Neuron (in vitro differentiated cells): ENCODE results near the gene DCAF4L1.

ENCODE experiments used
- H2AFZ ChIP-seq: one replicate; pipeline ENCODE4 v1.6.1; 2013; ENCODE audit warnings: low read depth, mild to moderate bottlenecking, inconsistent platforms, low read length, moderate library complexity
- H3K27me3 ChIP-seq: one replicate; pipeline ENCODE4 v1.6.1; 2013; ENCODE audit warnings: low read length; ENCODE audit not compliant: insufficient read depth
- H3K36me3 ChIP-seq: one replicate; pipeline ENCODE4 v1.6.1; 2013; ENCODE audit warnings: low read length; ENCODE audit not compliant: insufficient read depth
- H3K4me1 ChIP-seq: one replicate; pipeline ENCODE4 v1.6.1; 2013; ENCODE audit warnings: low read length; ENCODE audit not compliant: insufficient read depth
- H3K4me3 ChIP-seq: 2 replicates; pipeline ENCODE4 v1.5.1; 2013; ENCODE audit warnings: mild to moderate bottlenecking, low read length, moderate library complexity
- H3K9me3 ChIP-seq: one replicate; pipeline ENCODE4 v1.6.1; 2013; ENCODE audit warnings: low read length

DCAF4L1 gene

GRCh38 chr4:41994461-41994985 is 13.0 kb downstream of the DCAF4L1 start:
- no peak overlapping the region for H2AFZ ChIP-seq
- peaks cover 13% of the 10 kb centered on the region for H3K4me1 ChIP-seq
- H3K27me3 ChIP-seq: no peaks in the 10 kb centered on the region
- H3K9me3 ChIP-seq: no peaks in the 10 kb centered on the region
- peaks cover 5% of the 10 kb centered on the region for H3K36me3 ChIP-seq
- no peak overlapping the region for H3K4me3 ChIP-seq

- Histone ChIP-seq H3K4me1 (no peaks in the 10 kb centered on the region), H3K4me3 (no peak overlapping the region), H3K9me3 (no peaks in the 10 kb centered on the region), H2AFZ (no peak overlapping the region), H3K36me3 (peaks cover 19% of the 10 kb centered on the region), H3K27me3 (no peaks in the 10 kb centered on the region)
Observed at GRCh38 chr4:41998019-41998418, 16.5 kb downstream of the DCAF4L1 start.

DNA sequence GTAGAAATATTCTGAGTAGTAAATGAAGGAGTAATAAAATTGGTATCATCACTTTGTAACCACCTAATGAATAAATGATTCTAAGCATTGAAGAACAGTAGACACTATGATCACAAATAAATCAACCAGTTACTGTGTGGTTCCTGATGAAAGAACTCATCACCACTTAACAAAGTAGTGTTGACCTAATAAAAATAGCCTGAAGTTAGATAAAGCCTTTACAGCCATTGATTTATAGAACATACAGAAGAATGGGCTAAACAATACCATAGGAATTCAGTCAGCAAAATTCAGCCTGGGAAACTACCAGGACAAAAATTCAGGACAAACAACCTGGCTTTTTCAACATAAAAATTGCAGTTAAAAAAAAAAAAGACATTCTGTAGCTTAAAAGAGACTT is 17.8 kb downstream of the DCAF4L1 start:
- H3K27me3 ChIP-seq: no peaks in the 10 kb centered on the region

GRCh38 chr4:42008011-42008786 is 26.6 kb downstream of the DCAF4L1 start:
- Histone ChIP-seq H3K4me1 (no peaks in the 10 kb centered on the region), H3K27me3 (no peaks in the 10 kb centered on the region), H3K9me3 (no peaks in the 10 kb centered on the region), H2AFZ (no peak overlapping the region), H3K4me3 (no peak overlapping the region), H3K36me3 (peaks cover 25% of the 10 kb centered on the region)

More for the DNA sequence above, 17.8 kb downstream of the DCAF4L1 start:
- Histone ChIP-seq H3K36me3 (peaks cover 24% of the 10 kb centered on the region), H3K9me3 (no peaks in the 10 kb centered on the region), H3K4me3 (no peak overlapping the region), H3K4me1 (no peaks in the 10 kb centered on the region), H2AFZ (no peak overlapping the region)

- Histone ChIP-seq H3K9me3 (no peaks in the 10 kb centered on the region), H3K4me3 (no peak overlapping the region), H2AFZ (no peak overlapping the region), H3K27me3 (no peaks in the 10 kb centered on the region), H3K36me3 (peaks cover 8% of the 10 kb centered on the region), H3K4me1 (no peaks in the 10 kb centered on the region)
Observed at GRCh38 chr4:42015438-42015837, 33.9 kb downstream of the DCAF4L1 start.

GRCh38 chr4:42018451-42018850 is 36.9 kb downstream of the DCAF4L1 start:
- H3K4me3 ChIP-seq: no peak overlapping the region
- no peak overlapping the region for H2AFZ ChIP-seq
- peaks cover 22% of the 10 kb centered on the region for H3K36me3 ChIP-seq

More at GRCh38 chr4:42018451-42018850, 36.9 kb downstream of the DCAF4L1 start:
- H3K4me1 ChIP-seq: no peaks in the 10 kb centered on the region
- no peaks in the 10 kb centered on the region for H3K9me3 ChIP-seq
- no peaks in the 10 kb centered on the region for H3K27me3 ChIP-seq
